CD4-positive, alpha-beta T cell treated with Interferon gamma for 1 hour (primary cell): ENCODE results near the gene HMGN3.

Experiments
- DNase-seq: peaks from one replicate; pipeline ENCODE4 v3.0.0-alpha.2; 2020

Gene HMGN3

DNA sequence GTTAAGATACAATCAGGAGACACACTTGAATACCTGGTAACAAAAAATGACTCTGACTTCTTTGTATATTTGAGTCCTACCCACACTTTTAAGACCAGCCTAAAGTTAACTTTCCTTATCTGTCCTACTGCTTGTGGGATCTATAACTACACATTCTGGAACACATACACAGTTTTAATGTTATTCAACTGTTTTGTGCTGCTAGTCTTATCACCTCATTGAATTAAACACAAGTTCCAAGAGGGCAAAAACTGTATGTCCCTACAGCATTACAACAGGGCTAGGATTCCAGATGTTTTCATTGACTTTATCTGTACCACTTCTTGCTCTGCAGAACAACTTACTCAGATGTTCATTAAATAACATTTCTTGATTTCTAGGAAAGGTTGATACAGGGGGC lies 2.8 kb downstream of the HMGN3 start:
- no peak for DNase-seq

DNA sequence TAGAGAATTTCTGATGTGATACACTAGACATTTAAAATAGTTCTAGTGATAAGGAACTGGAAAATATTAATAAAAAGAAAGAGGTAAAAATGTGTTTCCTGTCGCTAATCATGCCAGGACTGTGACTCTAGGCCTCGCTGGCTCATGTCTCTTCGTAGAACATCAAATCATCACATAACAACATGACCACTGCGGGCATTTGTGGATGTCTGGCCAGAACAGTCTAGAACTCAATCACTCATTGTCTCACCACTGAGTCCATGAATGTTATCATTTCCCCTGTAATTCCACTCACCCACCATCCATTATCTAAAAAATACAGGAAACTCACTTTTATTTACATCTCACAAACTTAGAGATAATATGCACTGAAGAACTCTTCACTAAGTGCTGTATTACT lies 3.4 kb downstream of the HMGN3 start:
- DNase-seq = no peak

DNA sequence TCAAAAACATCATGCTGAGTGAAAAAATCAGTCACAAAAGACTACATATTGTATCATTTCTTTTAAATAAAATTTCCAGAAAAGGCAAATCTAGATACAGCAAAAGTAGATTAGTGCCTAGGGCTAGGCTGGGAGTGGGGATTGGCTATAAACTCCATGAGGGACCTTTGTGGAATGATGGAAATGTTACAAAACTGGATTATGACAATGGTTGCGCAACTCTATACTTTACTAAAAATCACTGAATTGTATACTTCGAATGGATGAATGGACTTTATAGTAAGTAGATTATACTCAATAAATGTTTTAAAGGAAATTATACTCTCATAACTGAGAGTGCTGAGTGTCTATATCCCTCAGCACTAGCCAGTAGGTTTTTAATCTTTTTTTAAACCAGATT lies 4.3 kb downstream of the HMGN3 start:
- DNase-seq = no peak

- no peak for DNase-seq
Observed at GRCh38 chr6:79227445-79227844, 7.0 kb downstream of the HMGN3 start.

GRCh38 chr6:79226660-79227059 lies 7.8 kb downstream of the HMGN3 start:
- no peak for DNase-seq

- no peak for DNase-seq
Observed at GRCh38 chr6:79225717-79226599, 8.5 kb downstream of the HMGN3 start.

DNA sequence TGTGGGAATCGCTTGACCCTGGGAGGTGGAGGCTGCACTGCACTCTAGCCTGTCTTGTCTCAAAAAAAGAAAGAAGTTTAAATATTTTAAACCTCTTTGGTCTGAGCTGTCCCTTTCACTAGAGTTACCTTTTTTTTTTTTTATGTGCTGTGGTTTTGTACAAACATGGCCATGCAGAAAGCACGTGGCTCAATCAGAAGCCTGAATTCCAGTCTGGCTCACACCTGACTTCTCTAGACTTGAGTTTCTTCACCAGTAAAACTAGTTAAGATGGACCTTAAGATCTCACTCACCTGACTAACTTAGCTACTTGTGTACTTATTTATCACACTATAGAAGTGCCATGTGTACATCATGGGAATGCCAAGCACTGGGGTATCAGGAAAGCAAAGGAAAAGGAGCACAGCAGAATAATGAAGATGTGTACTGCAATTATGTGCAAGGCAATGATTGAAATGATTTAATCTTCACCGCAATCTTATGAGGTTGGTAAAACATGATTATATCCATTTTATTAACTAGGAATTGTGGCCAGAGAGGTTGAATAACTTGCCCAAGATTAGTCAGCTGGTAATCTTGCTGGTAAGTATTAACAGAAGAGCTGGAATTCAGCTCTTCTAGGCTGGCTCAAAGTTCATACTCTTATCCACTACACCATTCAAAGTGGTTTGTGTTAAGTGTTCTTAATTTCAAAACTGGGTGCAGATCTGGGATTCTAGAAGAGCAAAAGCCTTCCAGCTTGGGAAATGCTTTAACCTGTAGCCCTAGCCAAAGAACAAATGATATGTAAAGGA lies 10.7 kb downstream of the HMGN3 start:
- no peak for DNase-seq

DNA sequence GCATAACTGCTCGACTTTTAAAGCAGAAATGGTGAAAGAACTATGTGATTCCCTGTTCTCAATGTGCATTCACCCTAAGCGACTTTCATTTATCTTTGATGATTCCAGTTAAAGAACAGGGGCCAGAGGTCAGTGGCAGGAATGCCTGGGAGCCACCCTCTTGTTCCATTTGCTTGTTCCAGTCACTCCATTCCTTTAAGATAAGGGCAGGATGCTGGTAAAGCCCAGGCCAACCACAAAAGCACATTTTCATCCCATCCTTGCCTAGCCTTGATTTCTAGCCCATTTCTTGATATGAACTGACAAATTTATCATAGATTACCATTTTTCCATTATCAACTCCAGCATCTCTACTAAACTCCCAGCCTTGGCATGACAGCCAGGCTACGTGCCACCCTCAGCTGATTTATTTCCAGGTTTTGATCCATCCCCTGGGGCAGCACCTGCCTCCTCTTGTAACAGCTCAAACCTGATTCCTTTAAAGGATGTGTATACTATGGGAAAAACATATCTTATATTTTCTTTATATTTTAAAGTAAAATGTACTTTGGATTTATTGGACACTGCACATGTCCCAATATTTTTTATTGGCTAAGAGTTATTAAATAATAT lies 19.2 kb downstream of the HMGN3 start:
- no peak for DNase-seq

DNA sequence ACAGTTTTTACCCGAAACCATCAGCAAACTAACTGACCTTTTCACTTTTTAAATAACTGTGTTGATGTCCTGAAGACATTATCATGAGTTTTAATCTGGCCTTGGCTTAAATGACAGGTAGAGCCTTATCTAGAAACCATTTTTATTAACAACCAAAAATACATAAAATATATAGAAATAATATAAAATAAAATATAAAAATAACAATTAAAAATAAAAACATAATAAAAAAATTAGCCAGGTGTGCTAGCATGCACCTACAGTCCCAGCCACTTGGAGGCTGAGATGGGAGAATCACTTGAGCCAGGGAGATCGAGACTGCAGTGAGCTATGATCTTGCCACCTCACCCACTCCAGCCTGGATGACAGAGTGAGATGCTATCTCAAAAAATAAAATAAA lies 21.6 kb downstream of the HMGN3 start:
- DNase-seq = no peak

DNA sequence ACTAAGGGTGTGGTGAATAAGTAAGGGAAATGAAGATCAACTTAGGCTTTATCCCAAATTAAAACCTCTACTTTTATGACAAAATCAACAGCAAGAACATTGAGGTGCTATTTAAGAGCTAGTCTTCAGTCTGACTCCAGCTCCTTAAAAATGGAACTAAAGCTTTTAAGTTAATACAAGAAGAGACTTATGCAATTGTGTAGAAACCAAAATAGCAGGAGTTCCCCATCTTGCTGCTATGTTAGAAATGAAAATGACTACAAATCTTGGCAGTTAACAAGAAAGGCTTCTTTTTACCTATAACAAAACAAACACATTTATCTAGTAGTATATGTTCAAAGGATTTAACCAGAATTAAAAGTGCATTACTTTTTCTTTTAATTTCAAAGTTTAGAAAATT lies 25.7 kb downstream of the HMGN3 start:
- DNase-seq = no peak

- no peak for DNase-seq
Observed at GRCh38 chr6:79203753-79204253, 30.7 kb downstream of the HMGN3 start.

DNA sequence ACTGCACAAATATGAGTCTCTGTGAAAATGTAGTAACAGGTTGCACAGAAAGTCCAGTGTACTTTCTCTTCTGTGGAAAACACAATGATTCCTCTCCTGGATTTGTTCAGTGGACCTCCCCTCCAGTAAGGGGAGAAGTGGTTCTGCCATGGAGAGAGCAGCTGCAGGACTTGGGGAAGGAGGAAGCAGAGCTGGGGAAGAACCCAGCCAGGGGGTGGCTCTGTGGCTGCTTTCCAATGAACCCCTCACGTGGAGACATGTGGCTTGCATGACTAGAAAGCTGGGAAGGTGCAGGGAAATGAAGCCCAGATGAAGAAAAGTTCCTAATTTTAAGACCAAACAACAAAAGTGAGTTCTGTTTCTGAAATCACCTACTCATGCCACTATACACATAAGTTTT lies 31.9 kb downstream of the HMGN3 start:
- no peak for DNase-seq

DNA sequence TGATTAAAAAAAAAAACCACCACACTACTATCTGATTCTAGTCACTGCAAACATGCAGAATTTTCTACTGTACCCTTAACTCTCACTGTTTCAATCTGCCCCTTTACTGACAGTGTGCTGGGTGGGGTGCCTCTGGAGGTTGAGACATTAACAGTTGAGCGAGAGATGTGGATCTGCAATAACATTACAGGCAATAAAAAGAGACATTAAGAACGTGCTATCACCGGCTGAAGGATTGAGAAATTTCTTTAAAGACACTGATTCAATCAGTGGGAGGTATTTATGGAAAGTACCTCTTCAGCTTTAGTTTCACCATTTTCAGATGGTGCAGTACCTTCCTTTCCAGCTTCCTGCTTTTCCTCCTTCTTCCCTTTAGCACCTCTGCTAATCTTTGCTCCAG lies 32.5 kb downstream of the HMGN3 start:
- no peak for DNase-seq

DNA sequence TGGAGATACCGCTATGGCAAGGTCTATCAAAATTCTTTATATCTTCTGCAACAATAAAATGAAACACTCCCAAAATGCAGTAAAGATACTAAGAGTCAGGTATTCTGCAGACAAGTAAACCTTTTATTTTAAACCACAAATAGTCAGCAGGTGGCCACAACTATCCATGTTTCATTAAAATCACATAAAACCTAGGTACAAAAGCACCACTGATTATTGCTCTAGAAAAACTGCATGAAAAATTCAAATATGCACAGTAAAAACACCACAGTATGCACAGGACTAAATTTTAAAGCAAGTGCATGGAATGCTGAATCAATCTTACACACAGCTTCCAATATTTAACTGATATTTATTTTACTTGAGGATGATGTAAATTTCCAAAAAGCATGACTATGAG lies 33.3 kb downstream of the HMGN3 start:
- no peak for DNase-seq

GRCh38 chr6:79196912-79197311 lies 37.6 kb downstream of the HMGN3 start:
- DNase-seq = no peak

GRCh38 chr6:79193971-79194370 lies 40.5 kb downstream of the HMGN3 start:
- no peak for DNase-seq

GRCh38 chr6:79189760-79190350 lies 44.6 kb downstream of the HMGN3 start:
- no peak for DNase-seq

GRCh38 chr6:79188885-79189480 lies 45.5 kb downstream of the HMGN3 start:
- no peak for DNase-seq

GRCh38 chr6:79188107-79188506 lies 46.4 kb downstream of the HMGN3 start:
- DNase-seq = no peak

- DNase-seq = no peak
Observed at GRCh38 chr6:79186564-79186963, 47.9 kb downstream of the HMGN3 start.

- DNase-seq = no peak
Observed at GRCh38 chr6:79184641-79185040, 49.8 kb downstream of the HMGN3 start.

DNA sequence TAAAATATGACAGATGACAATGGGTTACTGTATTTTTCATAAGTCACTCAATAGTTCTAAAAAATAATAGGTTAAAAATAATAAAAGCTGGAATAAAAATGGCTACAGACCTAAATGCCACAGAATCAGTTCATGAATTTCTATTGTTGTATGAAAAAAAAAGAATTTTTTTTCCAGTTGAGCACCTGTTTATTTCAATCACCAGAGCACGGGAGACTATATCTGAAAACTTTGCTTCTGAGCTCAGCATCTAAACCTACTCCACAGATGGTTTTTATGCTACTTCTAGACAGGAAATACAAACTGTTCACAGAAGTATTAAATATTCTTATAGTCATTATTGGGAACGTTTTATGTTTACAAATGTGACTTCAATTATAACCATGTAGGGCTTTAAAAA lies 50.4 kb downstream of the HMGN3 start:
- DNase-seq = no peak

GRCh38 chr6:79180052-79180451 lies 54.4 kb downstream of the HMGN3 start:
- DNase-seq = no peak
